Activated B cell treated with CpG ODN at 0.5 μM for 24 hours (primary cell): ENCODE results near the gene TMEM47. TPM values are rescaled to one million over a fixed set of nuclear protein-coding genes. Genes with fewer than 3 reads are reported as not detected.

Experiments used
- ATAC-seq: fragments of 200-7000 bp; cut with Tn5 transposase; one replicate; pipeline ENCODE4 v1.10.0; 2021; ENCODE audit warnings: low read depth, mild to moderate bottlenecking, moderate library complexity
- CTCF ChIA-PET: fragments of 350-600 bp; sonication (Branson Sonifier 250); formaldehyde crosslinking; loops from one replicate; lab custom pipeline; 2021; ENCODE audit warnings: antibody characterized with exemption; lab: Charles Lee
- POLR2A ChIA-PET: fragments of 350-600 bp; sonication (Branson Sonifier 250); formaldehyde crosslinking; loops from one replicate; lab custom pipeline; 2021; ENCODE audit warnings: antibody characterized with exemption; lab: Charles Lee
- DNase-seq: peaks from one replicate; pipeline ENCODE4 v3.0.0; 2022
- H3K27ac Mint-ChIP-seq: one replicate; pipeline ENCODE4 v1.8.0; 2020; ENCODE audit warnings: mixed read lengths
- H3K27me3 Mint-ChIP-seq: one replicate; pipeline ENCODE4 v1.8.0; 2021; ENCODE audit warnings: mixed read lengths
- H3K36me3 Mint-ChIP-seq: one replicate; pipeline ENCODE4 v1.8.0; 2021; ENCODE audit warnings: low read depth, mixed read lengths
- H3K4me1 Mint-ChIP-seq: one replicate; pipeline ENCODE4 v1.8.0; 2021; ENCODE audit warnings: mixed read lengths
- H3K4me3 Mint-ChIP-seq: one replicate; pipeline ENCODE4 v1.8.0; 2020; ENCODE audit warnings: mild to moderate bottlenecking, mixed read lengths
- H3K9me3 Mint-ChIP-seq: one replicate; pipeline ENCODE4 v1.8.0; 2020; ENCODE audit warnings: mixed read lengths
- CTCF ChIP-seq: fragments of 200-600 bp; IDR thresholded peaks from one replicate; pipeline ENCODE4 v1.8.0; 2022; ENCODE audit warnings: antibody characterized with exemption, mild to moderate bottlenecking
- intact Hi-C: fragments of 100-400 bp; cut with micrococcal nuclease; formaldehyde crosslinking; loops from one replicate; pipeline ENCODE4 v1.15.1; 2024
- total RNA-seq: library from RNA; stranded (reverse); gene quantifications from 2 replicates; pipeline ENCODE4 v1.2.3, GENCODE V29; 2022

The TMEM47 gene
- total RNA-seq = not detected in 2 replicates

- intact Hi-C loops = no loop called here
- Mint-ChIP-seq H3K4me3 (no peak within 1 kb of the TSS), H3K36me3 (no peaks in the 10 kb centered on the region), H3K4me1 (peaks cover 4% of the 10 kb centered on the region), H3K27ac (no peak within 1 kb of the TSS), H3K9me3 (no peaks in the 10 kb centered on the region), H3K27me3 (peaks cover 10% of the 10 kb centered on the region)
- ChIA-PET CTCF (no interaction called here), POLR2A (no interaction called here)
- DNase-seq (no peak), ATAC-seq (no peak)
- TF ChIP-seq CTCF = no peak
Observed at GRCh38 chrX:34656842-34657725, at the start of gene TMEM47. TMEM47 (minus strand) TSS chrX:34657285; CDS start chrX:34657029, 256 bp downstream.

GRCh38 chrX:34687095-34687494 is 30.0 kb upstream of the TMEM47 start:
- H3K4me3 Mint-ChIP-seq = no peak overlapping the region
- ChIA-PET CTCF (no interaction called here), POLR2A (no interaction called here)
- H3K9me3 Mint-ChIP-seq = peaks cover 5% of the 10 kb centered on the region
- ATAC-seq = no peak
- H3K27ac Mint-ChIP-seq = no peak overlapping the region
- H3K4me1 Mint-ChIP-seq = no peaks in the 10 kb centered on the region
- no peak for DNase-seq
- H3K27me3 Mint-ChIP-seq = no peaks in the 10 kb centered on the region
- no peaks in the 10 kb centered on the region for H3K36me3 Mint-ChIP-seq
- TF ChIP-seq CTCF = no peak
- intact Hi-C loops = no loop called here

- ChIA-PET POLR2A (no interaction called here), CTCF (no interaction called here)
- Mint-ChIP-seq H3K27ac (no peak overlapping the region), H3K36me3 (no peaks in the 10 kb centered on the region), H3K9me3 (no peaks in the 10 kb centered on the region), H3K4me3 (no peak overlapping the region), H3K4me1 (peaks cover 4% of the 10 kb centered on the region), H3K27me3 (peaks cover 10% of the 10 kb centered on the region)
- TF ChIP-seq CTCF = no peak
- DNase-seq (no peak), ATAC-seq (no peak)
- intact Hi-C loops = no loop called here
Observed at GRCh38 chrX:34659575-34659974, 2.5 kb upstream of the TMEM47 start.

- intact Hi-C loops = no loop called here
- Mint-ChIP-seq H3K4me3 (no peak overlapping the region), H3K4me1 (peaks cover 4% of the 10 kb centered on the region), H3K9me3 (no peaks in the 10 kb centered on the region), H3K27me3 (peaks cover 10% of the 10 kb centered on the region), H3K36me3 (no peaks in the 10 kb centered on the region), H3K27ac (no peak overlapping the region)
- TF ChIP-seq CTCF = no peak
- DNase-seq (no peak), ATAC-seq (no peak)
- CTCF ChIA-PET = no interaction called here
- POLR2A ChIA-PET = no interaction called here
Observed at GRCh38 chrX:34658326-34658725, 1.2 kb upstream of the TMEM47 start.

GRCh38 chrX:34657726-34658070 is 613 bp upstream of the TMEM47 start:
- DNase-seq = no peak
- Mint-ChIP-seq H3K36me3 (no peaks in the 10 kb centered on the region), H3K4me1 (peaks cover 4% of the 10 kb centered on the region), H3K27ac (no peak overlapping the region), H3K4me3 (no peak overlapping the region), H3K27me3 (peaks cover 10% of the 10 kb centered on the region), H3K9me3 (no peaks in the 10 kb centered on the region)
- ChIA-PET POLR2A (no interaction called here), CTCF (no interaction called here)
- TF ChIP-seq CTCF = no peak
- intact Hi-C loops = no loop called here
- ATAC-seq = no peak
